ENCODE measurements around the gene TSPAN7. TPM values are rescaled to one million over a fixed set of nuclear protein-coding genes. Genes with fewer than 3 reads are reported as not detected.

Gene TSPAN7
- polyA plus RNA-seq, 1 donor, result 61.9 TPM

- Histone ChIP-seq H3K27me3 (ENCODE audit: control insufficient read depth, insufficient read depth, low read length) (no peaks in the 10 kb centered on the region), H3K27ac (ENCODE audit: low read length) (peak overlapping the region; percentile 87), H3K4me1 (ENCODE audit: control insufficient read depth, insufficient read depth, low read length) (peaks cover 48% of the 10 kb centered on the region), H3K4me3 (ENCODE audit: low read length) (no peak overlapping the region), H3K36me3 (ENCODE audit: control insufficient read depth, insufficient read depth, low read length) (no peaks in the 10 kb centered on the region), H3K9me3 (ENCODE audit: control insufficient read depth, low read depth, low read length) (no peaks in the 10 kb centered on the region)
- no CpG with 5 or more reads among the region's 2 CpGs for WGBS (ENCODE audit: insufficient coverage, low lambda C conversion rate)
- peak; percentile 48 to 68 for DNase-seq
Measured at GRCh38 chrX:38578167-38578566, 16.8 kb downstream of the TSPAN7 start.

- 0% methylated on average over 1 of the region's 5 CpGs for WGBS (ENCODE audit: insufficient coverage, low lambda C conversion rate)
- Histone ChIP-seq H3K27me3 (ENCODE audit: control insufficient read depth, insufficient read depth, low read length) (no peaks in the 10 kb centered on the region), H3K4me1 (ENCODE audit: control insufficient read depth, insufficient read depth, low read length) (peaks cover 32% of the 10 kb centered on the region), H3K4me3 (ENCODE audit: low read length) (no peak overlapping the region), H3K27ac (ENCODE audit: low read length) (peak overlapping the region; percentile 74), H3K36me3 (ENCODE audit: control insufficient read depth, insufficient read depth, low read length) (no peaks in the 10 kb centered on the region), H3K9me3 (ENCODE audit: control insufficient read depth, low read depth, low read length) (no peaks in the 10 kb centered on the region)
- peak in 1 of 2 donors; percentile 76 for DNase-seq
Measured at GRCh38 chrX:38583181-38583580, 21.8 kb downstream of the TSPAN7 start.

GRCh38 chrX:38594434-38594833, 33.1 kb downstream of the TSPAN7 start:
- no CpG with 5 or more reads among the region's 2 CpGs for WGBS (ENCODE audit: insufficient coverage, low lambda C conversion rate)
- no peaks in the 10 kb centered on the region for H3K9me3 ChIP-seq (ENCODE audit: control insufficient read depth, low read depth, low read length)
- H3K4me3 ChIP-seq (ENCODE audit: low read length), result no peak overlapping the region
- H3K36me3 ChIP-seq (ENCODE audit: control insufficient read depth, insufficient read depth, low read length), result no peaks in the 10 kb centered on the region
- H3K27me3 ChIP-seq (ENCODE audit: control insufficient read depth, insufficient read depth, low read length), result no peaks in the 10 kb centered on the region
- H3K4me1 ChIP-seq (ENCODE audit: control insufficient read depth, insufficient read depth, low read length), result no peaks in the 10 kb centered on the region
- no peak for DNase-seq
- H3K27ac ChIP-seq (ENCODE audit: low read length), result no peak overlapping the region

- H3K27me3 ChIP-seq (ENCODE audit: control insufficient read depth, insufficient read depth, low read length), result no peaks in the 10 kb centered on the region
- no peak overlapping the region for H3K4me3 ChIP-seq (ENCODE audit: low read length)
- no peak overlapping the region for H3K27ac ChIP-seq (ENCODE audit: low read length)
- H3K9me3 ChIP-seq (ENCODE audit: control insufficient read depth, low read depth, low read length), result no peaks in the 10 kb centered on the region
- DNase-seq, result peak; percentile 21 to 29
- H3K4me1 ChIP-seq (ENCODE audit: control insufficient read depth, insufficient read depth, low read length), result no peaks in the 10 kb centered on the region
- WGBS (ENCODE audit: insufficient coverage, low lambda C conversion rate), result no CpG with 5 or more reads among the region's 1 CpG
- no peaks in the 10 kb centered on the region for H3K36me3 ChIP-seq (ENCODE audit: control insufficient read depth, insufficient read depth, low read length)
Measured at GRCh38 chrX:38595801-38596200, 34.5 kb downstream of the TSPAN7 start.

GRCh38 chrX:38596939-38597338, 35.6 kb downstream of the TSPAN7 start:
- Histone ChIP-seq H3K4me3 (ENCODE audit: low read length) (no peak overlapping the region), H3K36me3 (ENCODE audit: control insufficient read depth, insufficient read depth, low read length) (no peaks in the 10 kb centered on the region), H3K27ac (ENCODE audit: low read length) (no peak overlapping the region), H3K4me1 (ENCODE audit: control insufficient read depth, insufficient read depth, low read length) (no peaks in the 10 kb centered on the region), H3K27me3 (ENCODE audit: control insufficient read depth, insufficient read depth, low read length) (no peaks in the 10 kb centered on the region), H3K9me3 (ENCODE audit: control insufficient read depth, low read depth, low read length) (no peaks in the 10 kb centered on the region)
- no peak for DNase-seq
- WGBS (ENCODE audit: insufficient coverage, low lambda C conversion rate), result no CpG with 5 or more reads among the region's 2 CpGs

GRCh38 chrX:38599796-38600755, 38.7 kb downstream of the TSPAN7 start:
- WGBS (ENCODE audit: insufficient coverage, low lambda C conversion rate), result 0% methylated on average over 1 of the region's 3 CpGs
- Histone ChIP-seq H3K27me3 (ENCODE audit: control insufficient read depth, insufficient read depth, low read length) (no peaks in the 10 kb centered on the region), H3K36me3 (ENCODE audit: control insufficient read depth, insufficient read depth, low read length) (no peaks in the 10 kb centered on the region), H3K4me3 (ENCODE audit: low read length) (no peak overlapping the region), H3K4me1 (ENCODE audit: control insufficient read depth, insufficient read depth, low read length) (no peaks in the 10 kb centered on the region), H3K27ac (ENCODE audit: low read length) (no peak overlapping the region), H3K9me3 (ENCODE audit: control insufficient read depth, low read depth, low read length) (no peaks in the 10 kb centered on the region)
- DNase-seq, result no peak

- no peak for DNase-seq
- no peaks in the 10 kb centered on the region for H3K27me3 ChIP-seq (ENCODE audit: control insufficient read depth, insufficient read depth, low read length)
- H3K36me3 ChIP-seq (ENCODE audit: control insufficient read depth, insufficient read depth, low read length), result no peaks in the 10 kb centered on the region
- H3K27ac ChIP-seq (ENCODE audit: low read length), result no peak overlapping the region
- H3K9me3 ChIP-seq (ENCODE audit: control insufficient read depth, low read depth, low read length), result no peaks in the 10 kb centered on the region
- no peaks in the 10 kb centered on the region for H3K4me1 ChIP-seq (ENCODE audit: control insufficient read depth, insufficient read depth, low read length)
- no peak overlapping the region for H3K4me3 ChIP-seq (ENCODE audit: low read length)
Measured at GRCh38 chrX:38601866-38602265, 40.5 kb downstream of the TSPAN7 start.

- no peak overlapping the region for H3K27ac ChIP-seq (ENCODE audit: low read length)
- no peak for DNase-seq
- no peaks in the 10 kb centered on the region for H3K27me3 ChIP-seq (ENCODE audit: control insufficient read depth, insufficient read depth, low read length)
- no peak overlapping the region for H3K4me3 ChIP-seq (ENCODE audit: low read length)
- H3K36me3 ChIP-seq (ENCODE audit: control insufficient read depth, insufficient read depth, low read length), result no peaks in the 10 kb centered on the region
- no CpG with 5 or more reads among the region's 3 CpGs for WGBS (ENCODE audit: insufficient coverage, low lambda C conversion rate)
- no peaks in the 10 kb centered on the region for H3K9me3 ChIP-seq (ENCODE audit: control insufficient read depth, low read depth, low read length)
- no peaks in the 10 kb centered on the region for H3K4me1 ChIP-seq (ENCODE audit: control insufficient read depth, insufficient read depth, low read length)
Measured at GRCh38 chrX:38606821-38607220, 45.5 kb downstream of the TSPAN7 start.

- DNase-seq, result no peak
- WGBS (ENCODE audit: insufficient coverage, low lambda C conversion rate), result no CpG with 5 or more reads among the region's 4 CpGs
- Histone ChIP-seq H3K9me3 (ENCODE audit: control insufficient read depth, low read depth, low read length) (no peaks in the 10 kb centered on the region), H3K27ac (ENCODE audit: low read length) (no peak overlapping the region), H3K4me3 (ENCODE audit: low read length) (no peak overlapping the region), H3K36me3 (ENCODE audit: control insufficient read depth, insufficient read depth, low read length) (no peaks in the 10 kb centered on the region), H3K27me3 (ENCODE audit: control insufficient read depth, insufficient read depth, low read length) (no peaks in the 10 kb centered on the region), H3K4me1 (ENCODE audit: control insufficient read depth, insufficient read depth, low read length) (no peaks in the 10 kb centered on the region)
Measured at GRCh38 chrX:38607976-38608375, 46.6 kb downstream of the TSPAN7 start.

GRCh38 chrX:38610849-38611248, 49.5 kb downstream of the TSPAN7 start:
- DNase-seq, result no peak
- no peaks in the 10 kb centered on the region for H3K27me3 ChIP-seq (ENCODE audit: control insufficient read depth, insufficient read depth, low read length)
- H3K36me3 ChIP-seq (ENCODE audit: control insufficient read depth, insufficient read depth, low read length), result no peaks in the 10 kb centered on the region
- no peaks in the 10 kb centered on the region for H3K4me1 ChIP-seq (ENCODE audit: control insufficient read depth, insufficient read depth, low read length)
- no CpG with 5 or more reads among the region's 6 CpGs for WGBS (ENCODE audit: insufficient coverage, low lambda C conversion rate)
- no peak overlapping the region for H3K27ac ChIP-seq (ENCODE audit: low read length)
- H3K9me3 ChIP-seq (ENCODE audit: control insufficient read depth, low read depth, low read length), result no peaks in the 10 kb centered on the region
- H3K4me3 ChIP-seq (ENCODE audit: low read length), result no peak overlapping the region

- Histone ChIP-seq H3K4me1 (ENCODE audit: control insufficient read depth, insufficient read depth, low read length) (no peaks in the 10 kb centered on the region), H3K36me3 (ENCODE audit: control insufficient read depth, insufficient read depth, low read length) (no peaks in the 10 kb centered on the region), H3K27ac (ENCODE audit: low read length) (no peak overlapping the region), H3K27me3 (ENCODE audit: control insufficient read depth, insufficient read depth, low read length) (no peaks in the 10 kb centered on the region), H3K9me3 (ENCODE audit: control insufficient read depth, low read depth, low read length) (no peaks in the 10 kb centered on the region), H3K4me3 (ENCODE audit: low read length) (no peak overlapping the region)
- WGBS (ENCODE audit: insufficient coverage, low lambda C conversion rate), result no CpG with 5 or more reads among the region's 4 CpGs
- no peak for DNase-seq
Measured at GRCh38 chrX:38612281-38612680, 50.9 kb downstream of the TSPAN7 start.
